ENCODE results near the gene GEN1.
"Not testable (repeated sequence)": the region's sequence is repeated elsewhere in the genome, so short reads cannot be mapped to it uniquely, and the experiment has no call there.

Gene GEN1

DNA sequence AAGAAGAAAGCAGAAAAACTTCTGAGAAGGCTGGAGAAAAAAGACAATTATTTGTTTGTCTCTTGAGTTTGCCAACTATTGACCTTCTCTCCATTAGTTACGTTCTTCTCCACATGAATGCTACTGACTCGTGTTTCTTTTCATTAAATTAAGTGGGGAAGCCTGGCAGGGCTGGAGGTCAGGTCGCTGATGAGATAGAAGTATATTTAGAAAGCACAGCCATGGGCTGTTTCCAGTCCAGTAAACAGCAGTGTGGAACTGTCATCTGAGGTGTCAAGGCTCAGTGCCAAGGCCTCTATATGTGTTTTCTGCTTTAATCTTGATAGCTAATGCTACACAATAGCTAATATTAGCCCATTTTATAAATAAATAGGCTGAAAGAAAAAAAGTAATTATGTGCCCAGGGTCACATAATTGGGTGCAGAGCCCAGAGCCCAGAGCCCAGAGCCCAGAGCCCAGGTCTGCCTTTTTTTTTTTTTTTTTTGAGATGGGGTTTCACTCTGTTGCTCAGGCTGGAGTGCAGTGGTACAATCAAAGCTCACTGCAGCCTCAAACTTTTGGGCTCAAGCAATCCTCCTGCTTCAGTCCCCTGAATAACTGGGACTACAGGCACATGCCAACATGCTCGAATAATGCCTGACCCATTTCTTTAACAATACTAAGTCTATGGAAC lies 68.6 kb downstream of the GEN1 start:
- no peak for DNase-seq (ENCODE audit: low read depth in 2 of 2)

GRCh38 chr2:17823646-17824045 lies 69.7 kb downstream of the GEN1 start:
- not testable (repeated sequence) for DNase-seq (ENCODE audit: low read depth in 2 of 2)

- no peak for DNase-seq (ENCODE audit: low read depth in 2 of 2)
Observed at GRCh38 chr2:17827316-17827715, 73.4 kb downstream of the GEN1 start.

- no peak for DNase-seq (ENCODE audit: low read depth in 2 of 2)
Observed at GRCh38 chr2:17827785-17828184, 73.8 kb downstream of the GEN1 start.

- DNase-seq (ENCODE audit: low read depth in 2 of 2): peak in 1 of 2 donors; percentile 10
Observed at GRCh38 chr2:17830053-17831034, 76.4 kb downstream of the GEN1 start.

GRCh38 chr2:17835516-17835915 lies 81.6 kb downstream of the GEN1 start:
- DNase-seq (ENCODE audit: low read depth in 2 of 2): no peak

Data from stimulated activated CD4-positive, alpha-beta T cell treated with anti-CD3 and anti-CD28 coated beads, Interleukin-1b, Interleukin-23, amount 100 ng/mL, for 1 hour (primary cell).